Upper lobe of right lung (tissue), 1 donor: ENCODE results near the gene CD79B. TPM values are rescaled to one million over a fixed set of nuclear protein-coding genes. Genes with fewer than 3 reads are reported as not detected.
A peak's percentile ranks its signal among the peaks of the same experiment; 100 is the strongest.

Experiments used
- ATAC-seq: fragments of 200-7000 bp; cut with Tn5 transposase; one replicate; pipeline ENCODE4 v1.9.1; 2020; ENCODE audit warnings: mild to moderate bottlenecking, moderate library complexity
- DNase-seq: peaks from one replicate; pipeline ENCODE4 v3.0.0-alpha.2; 2020
- H3K27ac ChIP-seq: fragments of 200-600 bp; one replicate; pipeline ENCODE4 v1.8.0; 2022
- H3K27me3 ChIP-seq: fragments of 200-600 bp; one replicate; pipeline ENCODE4 v1.8.0; 2022; ENCODE audit warnings: mild to moderate bottlenecking
- H3K36me3 ChIP-seq: fragments of 200-600 bp; one replicate; pipeline ENCODE4 v1.8.0; 2022
- H3K4me1 ChIP-seq: fragments of 200-600 bp; one replicate; pipeline ENCODE4 v1.8.0; 2022
- H3K4me3 ChIP-seq: fragments of 200-600 bp; one replicate; pipeline ENCODE4 v1.8.0; 2022; ENCODE audit warnings: mild to moderate bottlenecking
- H3K9me3 ChIP-seq: fragments of 200-600 bp; one replicate; pipeline ENCODE4 v1.8.0; 2022
- intact Hi-C: fragments of 100-400 bp; cut with DNase I; formaldehyde crosslinking; loops from one replicate; pipeline ENCODE4 v1.11.0; 2022
- total RNA-seq: library from RNA; stranded (reverse); fragmentation: NEBNext Ultra II Directional; extraction: Animal tissue kit (Norgen Biotek cat#: 25700); gene quantifications from one replicate; pipeline ENCODE4 v1.2.1, GENCODE V29; 2021
- TF ChIP-seq, protein P1 (sequence below): fragments of 200-600 bp; IDR thresholded peaks from one replicate; pipeline ENCODE4 v1.8.0; 2022; ENCODE audit warnings: antibody characterized with exemption
- donor health status: DM: no; HTN: yes; CAD: no; lungs with severe emphysema.

The CD79B gene
- total RNA-seq, 1 donor from 2014 or later = 4.7 TPM

DNA sequence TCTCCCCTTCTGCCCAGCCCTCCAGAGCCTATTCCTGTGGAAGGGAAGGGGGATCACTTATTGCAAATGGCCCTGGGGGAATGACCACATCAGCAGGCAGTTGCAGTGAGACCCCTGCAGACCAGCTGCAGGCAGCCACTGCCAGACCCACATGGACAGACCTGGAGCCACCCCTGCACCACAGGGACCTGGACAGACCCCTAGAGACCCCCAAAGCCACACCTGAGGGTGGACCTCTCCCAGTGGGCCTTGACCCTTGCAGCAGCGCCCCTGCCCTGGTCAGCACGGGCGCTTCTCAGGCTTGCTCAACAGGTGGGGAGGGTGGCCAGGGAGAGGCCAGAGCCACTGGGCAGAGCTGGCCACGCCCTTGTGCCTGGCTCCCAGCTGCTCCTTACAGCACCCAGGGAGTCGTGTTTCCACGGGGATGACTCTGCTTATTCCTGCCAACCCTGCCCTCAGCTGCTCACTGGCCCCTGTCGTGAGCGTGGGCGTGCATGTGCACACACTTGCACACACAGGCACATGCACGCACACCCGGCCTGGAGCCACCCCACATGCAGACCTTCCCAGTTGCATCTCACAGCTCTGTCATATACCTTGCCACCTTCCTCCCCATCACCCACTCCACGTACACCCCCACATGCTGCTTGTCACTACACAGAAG, 41.9 kb upstream of the CD79B start:
- no peaks in the 10 kb centered on the region for H3K4me1 ChIP-seq
- ATAC-seq (peak; percentile 20), DNase-seq (no peak)
- H3K27ac ChIP-seq = no peak overlapping the region
- H3K27me3 ChIP-seq = no peaks in the 10 kb centered on the region
- no peak overlapping the region for H3K4me3 ChIP-seq
- H3K9me3 ChIP-seq = no peaks in the 10 kb centered on the region
- intact Hi-C loops = no loop called here
- H3K36me3 ChIP-seq = no peaks in the 10 kb centered on the region
- TF ChIP-seq, protein P1, sequence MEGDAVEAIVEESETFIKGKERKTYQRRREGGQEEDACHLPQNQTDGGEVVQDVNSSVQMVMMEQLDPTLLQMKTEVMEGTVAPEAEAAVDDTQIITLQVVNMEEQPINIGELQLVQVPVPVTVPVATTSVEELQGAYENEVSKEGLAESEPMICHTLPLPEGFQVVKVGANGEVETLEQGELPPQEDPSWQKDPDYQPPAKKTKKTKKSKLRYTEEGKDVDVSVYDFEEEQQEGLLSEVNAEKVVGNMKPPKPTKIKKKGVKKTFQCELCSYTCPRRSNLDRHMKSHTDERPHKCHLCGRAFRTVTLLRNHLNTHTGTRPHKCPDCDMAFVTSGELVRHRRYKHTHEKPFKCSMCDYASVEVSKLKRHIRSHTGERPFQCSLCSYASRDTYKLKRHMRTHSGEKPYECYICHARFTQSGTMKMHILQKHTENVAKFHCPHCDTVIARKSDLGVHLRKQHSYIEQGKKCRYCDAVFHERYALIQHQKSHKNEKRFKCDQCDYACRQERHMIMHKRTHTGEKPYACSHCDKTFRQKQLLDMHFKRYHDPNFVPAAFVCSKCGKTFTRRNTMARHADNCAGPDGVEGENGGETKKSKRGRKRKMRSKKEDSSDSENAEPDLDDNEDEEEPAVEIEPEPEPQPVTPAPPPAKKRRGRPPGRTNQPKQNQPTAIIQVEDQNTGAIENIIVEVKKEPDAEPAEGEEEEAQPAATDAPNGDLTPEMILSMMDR = no peak

DNA sequence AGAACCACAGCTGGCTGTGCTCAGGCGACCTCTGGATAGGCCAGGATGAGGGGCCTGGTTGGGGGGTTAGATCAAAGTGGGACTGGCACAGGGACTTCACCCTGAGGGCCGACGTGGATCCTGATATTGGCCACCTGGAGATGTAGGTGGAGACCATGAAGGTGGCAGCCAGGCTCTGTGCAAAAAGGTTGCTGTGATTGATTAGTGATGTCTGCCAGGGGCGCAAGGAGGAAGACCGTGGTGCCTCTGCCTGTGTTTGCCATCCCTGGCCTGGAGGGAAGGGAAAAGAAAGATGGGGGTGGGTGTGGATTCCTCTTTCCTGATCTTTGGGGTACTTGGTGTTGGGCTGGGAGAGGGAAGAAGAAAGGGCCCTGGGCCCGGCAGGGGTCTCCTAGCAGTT, 41.1 kb upstream of the CD79B start:
- H3K27me3 ChIP-seq = no peaks in the 10 kb centered on the region
- H3K36me3 ChIP-seq = no peaks in the 10 kb centered on the region
- H3K9me3 ChIP-seq = no peaks in the 10 kb centered on the region
- no peaks in the 10 kb centered on the region for H3K4me1 ChIP-seq
- no peak overlapping the region for H3K27ac ChIP-seq
- no peak overlapping the region for H3K4me3 ChIP-seq
- ATAC-seq (no peak), DNase-seq (no peak)
- TF ChIP-seq, protein P1 = no peak
- intact Hi-C loops = no loop called here

- ATAC-seq (no peak), DNase-seq (no peak)
- Histone ChIP-seq H3K4me1 (no peaks in the 10 kb centered on the region), H3K27ac (no peak within 1 kb of the TSS), H3K36me3 (no peaks in the 10 kb centered on the region), H3K9me3 (no peaks in the 10 kb centered on the region), H3K27me3 (no peaks in the 10 kb centered on the region), H3K4me3 (no peak within 1 kb of the TSS)
- intact Hi-C loops = no loop called here
- TF ChIP-seq, protein P1 = no peak
Observed at GRCh38 chr17:63972796-63973195, 40.7 kb upstream of the CD79B start, which contains the start of gene SCN4A. Gene SCN4A, minus strand, starts transcription at chr17:63972918. Its CDS starts 77 bp downstream, at chr17:63972841.

- no peaks in the 10 kb centered on the region for H3K36me3 ChIP-seq
- H3K4me3 ChIP-seq = no peak overlapping the region
- TF ChIP-seq, protein P1 = no peak
- H3K9me3 ChIP-seq = no peaks in the 10 kb centered on the region
- H3K27ac ChIP-seq = no peak overlapping the region
- ATAC-seq (no peak), DNase-seq (no peak)
- intact Hi-C loops = no loop called here
- no peaks in the 10 kb centered on the region for H3K4me1 ChIP-seq
- no peaks in the 10 kb centered on the region for H3K27me3 ChIP-seq
Observed at GRCh38 chr17:63969278-63969677, 37.1 kb upstream of the CD79B start.

DNA sequence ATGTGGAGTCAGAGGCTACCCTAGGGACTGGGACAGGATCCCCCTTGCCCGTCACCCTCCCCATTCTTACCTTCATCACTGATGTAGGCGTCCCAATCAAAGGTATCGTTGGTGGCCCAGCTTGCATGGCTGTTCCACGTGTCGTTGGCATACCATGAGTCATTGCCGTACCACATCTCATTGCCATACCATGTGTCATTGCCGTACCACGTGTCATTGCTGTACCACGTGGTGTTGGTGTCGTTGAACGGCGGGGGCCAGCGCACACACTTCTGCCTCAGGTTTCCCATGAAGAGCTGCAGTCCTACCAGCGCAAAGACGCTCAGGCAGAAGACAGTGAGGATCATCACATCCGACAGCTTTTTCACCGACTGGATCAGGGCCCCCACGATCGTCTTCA, 35.8 kb upstream of the CD79B start:
- H3K27ac ChIP-seq = no peak overlapping the region
- intact Hi-C loops = no loop called here
- no peaks in the 10 kb centered on the region for H3K27me3 ChIP-seq
- no peak overlapping the region for H3K4me3 ChIP-seq
- ATAC-seq (no peak), DNase-seq (no peak)
- TF ChIP-seq, protein P1 = no peak
- H3K9me3 ChIP-seq = no peaks in the 10 kb centered on the region
- no peaks in the 10 kb centered on the region for H3K36me3 ChIP-seq
- no peaks in the 10 kb centered on the region for H3K4me1 ChIP-seq
